Activated CD4-positive, alpha-beta T cell treated with anti-CD3 and anti-CD28 coated beads, Interleukin-2, amount 50 U/mL, for 48 hours (primary cell): Measurements from ENCODE around the gene NMUR2.

ENCODE experiments used
- DNase-seq, 2 experiments: peaks; one replicate each; pipeline ENCODE4 v3.0.0-alpha.2; 2020

The NMUR2 gene

DNA sequence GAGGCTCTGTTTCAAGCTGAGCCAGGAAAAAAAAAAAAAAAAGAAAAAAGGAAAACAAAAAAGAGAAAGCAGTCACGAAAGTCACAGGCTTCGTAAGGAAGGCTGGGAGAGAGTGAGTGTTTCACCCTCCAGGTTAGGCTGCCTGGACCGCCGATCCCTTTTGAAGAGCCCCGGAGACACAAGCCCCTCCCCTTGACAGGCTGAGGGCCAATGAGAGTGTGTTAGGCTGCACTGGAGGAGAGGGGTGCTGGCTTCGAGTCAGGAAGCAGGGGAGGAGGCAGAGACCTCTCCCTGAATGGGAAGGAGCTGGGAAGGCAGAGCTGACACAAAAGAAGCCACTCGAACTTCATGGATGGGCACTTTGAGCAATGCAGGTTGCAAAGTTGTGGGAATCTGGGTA, at the start of gene NMUR2:
Gene NMUR2 (minus strand): TSS at position 135 of the 400 bp plus-strand sequence. CDS start 166 bp downstream, outside the sequence.
- no peak for DNase-seq

- DNase-seq, result no peak
Observed at GRCh38 chr5:152443935-152444334, 38.9 kb upstream of the NMUR2 start.

DNA sequence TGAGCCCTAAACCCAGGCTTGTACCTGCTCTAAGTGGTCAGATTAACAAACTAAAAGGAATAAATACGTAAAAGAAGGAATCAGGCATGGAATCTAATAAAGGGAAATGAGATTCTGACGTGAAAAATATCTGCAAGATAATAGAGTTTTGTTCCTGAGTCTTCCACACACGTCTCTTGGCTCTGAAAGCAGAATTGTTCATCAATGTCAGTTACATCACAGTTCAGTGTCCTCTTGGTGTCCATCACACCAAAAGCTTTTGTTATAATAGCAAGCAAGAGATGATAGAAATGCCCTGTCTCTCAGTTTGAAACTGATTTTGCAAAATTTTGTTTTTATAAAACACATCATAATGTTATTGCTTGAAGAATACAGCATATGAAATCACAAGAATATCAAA, 34.7 kb upstream of the NMUR2 start:
- no peak for DNase-seq

- no peak for DNase-seq
Observed at GRCh38 chr5:152437866-152438265, 32.8 kb upstream of the NMUR2 start.

DNA sequence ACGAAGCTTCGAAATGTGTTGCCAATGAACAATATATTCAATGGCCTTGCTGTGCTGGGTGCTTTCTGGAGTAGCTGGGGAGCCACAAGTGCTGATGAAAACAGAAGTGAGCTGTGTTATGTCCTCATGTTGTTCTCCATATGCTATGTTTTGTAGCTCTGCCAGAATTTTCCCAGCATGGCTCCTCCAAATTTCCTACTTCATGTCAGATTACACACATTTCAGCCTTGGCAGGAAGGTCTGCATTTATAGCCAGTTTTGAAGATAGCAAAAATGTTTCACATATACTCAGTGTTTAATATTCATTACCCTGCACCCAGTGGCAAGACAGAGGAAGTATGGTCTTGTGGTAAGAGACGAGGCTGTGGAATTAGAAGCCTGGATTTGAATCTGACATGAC, 22.6 kb upstream of the NMUR2 start:
- DNase-seq, result no peak

GRCh38 chr5:152425083-152425482, 20.0 kb upstream of the NMUR2 start:
- DNase-seq, result no peak

GRCh38 chr5:152424501-152424900, 19.4 kb upstream of the NMUR2 start:
- no peak for DNase-seq

DNA sequence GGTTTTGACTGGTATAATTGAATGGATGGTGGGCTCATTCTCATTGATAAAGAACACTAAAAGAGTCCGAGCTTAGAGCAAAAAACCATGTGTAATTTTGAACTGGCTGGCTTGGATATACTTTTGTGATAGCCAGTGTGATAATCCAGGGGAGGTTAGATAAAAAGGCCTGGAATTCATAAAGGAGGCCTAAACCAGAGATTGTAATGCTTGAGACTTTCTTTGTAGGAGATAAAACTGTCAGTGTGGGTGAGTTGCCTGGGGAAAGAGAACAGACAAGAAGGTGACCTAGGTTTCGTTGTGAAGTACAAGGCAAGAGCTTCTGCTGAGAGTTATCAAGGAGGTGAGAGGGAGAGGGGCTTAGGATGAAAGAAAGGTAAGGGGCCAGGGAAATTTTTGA, 17.0 kb upstream of the NMUR2 start:
- no peak for DNase-seq

DNA sequence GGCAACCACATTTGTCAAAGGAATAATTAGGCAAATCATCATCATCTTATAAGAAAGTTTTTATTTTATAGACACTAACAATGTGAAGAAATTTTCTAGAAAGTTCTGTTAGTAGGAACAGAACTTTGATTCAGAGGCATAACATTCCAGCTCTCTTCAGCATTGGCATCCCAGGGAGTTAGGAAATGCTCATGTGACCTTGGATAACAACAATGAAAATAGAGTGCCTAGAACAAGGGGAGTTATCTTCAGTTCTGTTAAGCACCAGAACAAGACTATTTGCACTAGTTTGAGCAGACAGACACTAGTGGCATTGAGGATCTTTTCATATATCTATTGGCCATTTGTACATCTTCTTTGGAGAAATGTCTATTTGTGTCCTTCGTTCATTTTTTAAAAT, 7.0 kb upstream of the NMUR2 start:
- no peak for DNase-seq

GRCh38 chr5:152406082-152406481, 1.0 kb upstream of the NMUR2 start:
- no peak for DNase-seq

- DNase-seq, result no peak
Observed at GRCh38 chr5:152404494-152404893, 585 bp downstream of the NMUR2 start.

DNA sequence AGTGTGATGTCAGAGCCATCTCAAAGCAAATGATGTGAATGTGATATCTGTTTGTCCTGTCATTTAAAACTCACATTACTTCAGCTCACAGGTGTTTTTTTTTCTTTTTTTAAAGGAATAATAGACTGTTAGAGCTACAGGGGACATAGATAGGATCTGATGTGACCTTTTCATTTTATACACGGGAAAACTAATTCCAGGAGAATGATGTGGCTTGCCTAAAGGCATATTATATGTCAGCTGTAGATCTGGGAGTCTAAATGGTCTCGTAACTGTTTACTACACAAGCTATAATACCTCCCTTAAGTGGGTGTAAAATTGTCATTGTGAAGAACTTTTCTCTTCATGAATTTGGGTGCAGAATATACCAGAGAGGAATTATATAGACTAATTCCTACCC, 2.0 kb downstream of the NMUR2 start:
- DNase-seq, result no peak

DNA sequence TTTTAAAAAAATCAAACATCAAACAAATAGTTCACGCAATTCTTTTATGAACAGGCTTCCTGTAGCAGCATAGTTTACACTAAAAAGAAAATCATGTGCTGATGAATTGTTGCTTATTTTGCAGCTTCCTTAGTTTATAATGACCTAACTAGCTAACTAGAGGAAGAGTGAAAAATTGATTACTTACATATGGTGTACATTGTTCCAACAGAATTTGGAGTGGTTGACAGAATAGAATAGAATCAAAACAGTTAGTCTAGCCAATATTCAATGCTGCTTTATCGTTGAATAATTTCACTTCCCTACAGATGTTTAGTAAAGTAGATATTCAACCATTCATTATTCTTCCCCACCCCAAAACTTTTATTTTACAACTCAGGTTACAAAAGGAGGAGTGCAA, 4.2 kb downstream of the NMUR2 start:
- DNase-seq, result no peak

- DNase-seq, result no peak
Observed at GRCh38 chr5:152397581-152397980, 7.5 kb downstream of the NMUR2 start.

DNA sequence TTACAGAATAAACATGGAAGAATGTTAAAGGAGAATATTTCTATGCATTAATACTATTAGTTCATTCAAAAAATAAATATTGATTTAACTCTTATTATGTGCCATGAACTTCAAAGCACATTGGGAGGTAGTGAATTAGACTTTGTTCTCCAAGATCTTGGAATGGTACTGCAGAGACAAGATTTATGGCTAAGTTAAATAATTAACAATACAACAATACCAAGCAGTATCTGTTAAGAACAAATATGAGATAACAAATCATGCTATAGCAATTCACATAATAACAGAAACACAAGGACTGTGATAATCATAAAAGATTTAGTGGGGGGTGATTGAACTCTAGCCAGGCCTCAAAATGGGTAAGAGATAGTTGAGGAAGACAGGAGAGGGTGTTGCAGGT, 11.6 kb downstream of the NMUR2 start:
- DNase-seq, result no peak

DNA sequence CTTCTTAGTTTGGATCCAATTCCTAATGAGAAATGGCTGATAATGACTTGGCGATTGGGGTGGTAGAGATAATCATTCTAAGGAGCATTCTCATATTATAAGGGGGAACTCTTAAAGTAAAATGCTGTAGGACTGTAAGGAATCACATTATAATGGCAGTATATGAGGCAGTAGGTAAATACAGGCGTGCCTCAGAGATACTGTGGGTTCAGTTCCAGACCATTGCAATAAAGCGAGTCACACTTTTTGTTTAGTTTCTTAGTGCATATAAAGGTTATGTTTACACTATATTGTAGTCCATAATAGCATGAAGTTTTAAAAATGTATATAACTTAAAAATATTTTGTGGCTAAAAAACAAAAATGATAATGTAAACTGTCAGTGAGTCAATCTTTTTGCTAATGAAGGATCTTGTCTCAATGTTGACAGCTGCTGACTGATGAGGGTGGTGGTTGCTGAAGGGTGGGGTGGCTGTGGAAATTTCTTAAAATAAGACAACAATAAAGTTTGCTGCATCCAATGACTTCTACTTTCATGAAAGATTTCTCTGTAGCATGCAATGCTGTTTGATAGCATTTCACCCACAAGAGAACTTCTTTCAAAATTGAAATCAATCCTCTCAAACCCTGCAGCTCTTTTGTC, 15.8 kb downstream of the NMUR2 start:
- DNase-seq, result no peak

DNA sequence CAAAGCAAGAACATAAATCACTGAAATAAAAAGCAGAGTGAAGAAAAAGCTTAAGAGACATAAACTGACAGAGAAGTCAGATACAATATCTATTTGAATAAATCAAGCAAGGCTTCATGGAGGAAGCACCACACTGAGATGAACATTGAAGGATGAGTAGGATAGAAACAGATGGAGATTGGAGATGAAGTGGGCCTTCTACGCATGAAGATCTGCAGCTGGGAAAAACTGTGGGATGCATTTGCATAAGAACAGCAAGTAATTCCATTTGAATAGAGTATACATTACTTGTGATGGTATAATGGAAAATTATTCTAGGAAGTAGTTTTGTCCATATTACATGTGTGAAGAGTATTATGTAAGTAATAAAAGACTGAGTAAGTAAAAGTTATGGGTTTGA, 16.5 kb downstream of the NMUR2 start:
- DNase-seq, result no peak

DNA sequence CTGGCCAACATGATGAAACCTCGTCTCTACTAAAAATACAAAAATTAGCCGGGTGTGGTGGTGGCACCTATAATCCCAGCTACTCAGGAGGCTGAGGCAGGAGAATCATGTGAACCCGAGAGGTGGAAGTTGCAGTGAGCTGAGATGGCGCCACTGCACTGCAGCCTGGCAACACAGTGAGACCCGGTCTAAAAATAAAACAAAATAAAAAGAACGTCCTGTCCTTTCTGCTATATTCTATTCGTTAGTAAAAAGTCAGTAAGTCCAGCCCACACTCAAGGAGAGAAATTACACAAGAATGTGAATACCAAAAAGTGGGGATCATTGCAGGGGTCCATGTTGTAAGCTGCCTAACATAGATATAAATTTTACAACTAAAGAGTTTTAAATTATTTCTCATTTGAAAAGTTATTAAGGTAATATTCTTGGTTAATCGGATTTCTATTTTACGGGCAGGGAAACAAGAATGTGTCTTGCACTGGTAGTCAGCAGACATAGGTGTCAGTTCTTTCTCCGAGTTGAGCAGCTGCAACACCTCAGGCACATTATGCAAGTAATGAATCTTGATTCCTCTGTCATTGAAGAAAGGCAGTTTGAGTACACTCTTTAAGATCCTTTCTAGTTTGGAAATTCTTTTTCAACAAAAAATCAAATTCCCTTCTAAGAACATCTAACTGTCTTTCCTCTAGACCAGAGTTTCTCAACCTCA, 24.5 kb downstream of the NMUR2 start:
- DNase-seq, result no peak

- no peak for DNase-seq
Observed at GRCh38 chr5:152379331-152379730, 25.7 kb downstream of the NMUR2 start.

GRCh38 chr5:152378730-152379129, 26.3 kb downstream of the NMUR2 start:
- no peak for DNase-seq

- no peak for DNase-seq
Observed at GRCh38 chr5:152376886-152377285, 28.2 kb downstream of the NMUR2 start.

GRCh38 chr5:152374711-152375275, 30.3 kb downstream of the NMUR2 start:
- no peak for DNase-seq

GRCh38 chr5:152372875-152373274, 32.2 kb downstream of the NMUR2 start:
- no peak for DNase-seq

- no peak for DNase-seq
Observed at GRCh38 chr5:152369298-152369697, 35.8 kb downstream of the NMUR2 start.

GRCh38 chr5:152367554-152367953, 37.5 kb downstream of the NMUR2 start:
- no peak for DNase-seq
